Neural progenitor cell (in vitro differentiated cells): Measurements from ENCODE around the gene ABCB6. TPM values are rescaled to one million over a fixed set of nuclear protein-coding genes. Genes with fewer than 3 reads are reported as not detected.

ENCODE experiments used
- DNase-seq: peaks from one replicate; pipeline ENCODE4 v3.0.0-alpha.2; 2016; ENCODE audit warnings: low spot score
- H2AFZ ChIP-seq: fragments of 200-600 bp; sonication (generic); replicated peaks from 2 replicates; pipeline ENCODE4 v1.6.1; 2016; ENCODE audit warnings: antibody characterized with exemption
- H3F3A ChIP-seq: fragments of 200-600 bp; sonication (generic); 2 replicates; pipeline ENCODE4 v1.6.1; 2016; ENCODE audit warnings: antibody characterized with exemption, low read depth
- H3K27ac ChIP-seq: fragments of 200-600 bp; sonication (generic); 2 replicates; pipeline ENCODE4 v1.5.1; 2016; ENCODE audit warnings: mild to moderate bottlenecking
- H3K27me3 ChIP-seq: fragments of 200-600 bp; sonication (generic); 2 replicates; pipeline ENCODE4 v1.6.1; 2016; ENCODE audit warnings: mild to moderate bottlenecking, moderate library complexity
- H3K36me3 ChIP-seq: fragments of 200-600 bp; sonication (generic); 2 replicates; pipeline ENCODE4 v1.5.1; 2016
- H3K4me1 ChIP-seq: fragments of 200-600 bp; sonication (generic); 2 replicates; pipeline ENCODE4 v1.6.1; 2016; ENCODE audit warnings: mixed run types
- H3K4me2 ChIP-seq: fragments of 200-600 bp; sonication (generic); 2 replicates; pipeline ENCODE4 v1.6.1; 2016
- H3K4me3 ChIP-seq: fragments of 200-600 bp; sonication (generic); 2 replicates; pipeline ENCODE4 v1.5.1; 2016
- H3K79me2 ChIP-seq: fragments of 200-600 bp; sonication (generic); 2 replicates; pipeline ENCODE4 v1.6.1; 2016; ENCODE audit warnings: low read depth
- H3K9ac ChIP-seq: fragments of 200-600 bp; sonication (generic); 2 replicates; pipeline ENCODE4 v1.6.1; 2016
- H3K9me3 ChIP-seq: fragments of 200-600 bp; sonication (generic); 2 replicates; pipeline ENCODE4 v1.5.1; 2016; ENCODE audit warnings: low read depth
- H4K20me1 ChIP-seq: fragments of 200-600 bp; sonication (generic); 2 replicates; pipeline ENCODE4 v1.6.1; 2016; ENCODE audit warnings: low read depth
- H3K27ac Mint-ChIP-seq: 3 replicates; pipeline ENCODE4 v1.8.0; 2021; ENCODE audit warnings: mixed read lengths
- H3K27me3 Mint-ChIP-seq: 2 replicates; pipeline ENCODE4 v1.8.0; 2022; ENCODE audit warnings: low read depth, mild to moderate bottlenecking, inconsistent platforms, moderate library complexity, mixed read lengths; ENCODE audit not compliant: insufficient read depth
- H3K36me3 Mint-ChIP-seq: 3 replicates; pipeline ENCODE4 v1.8.0; 2021; ENCODE audit warnings: mixed read lengths
- H3K4me1 Mint-ChIP-seq: 3 replicates; pipeline ENCODE4 v1.8.0; 2021; ENCODE audit warnings: mixed read lengths
- H3K4me3 Mint-ChIP-seq: 3 replicates; pipeline ENCODE4 v1.8.0; 2021; ENCODE audit warnings: mild to moderate bottlenecking, moderate library complexity, mixed read lengths
- H3K9me3 Mint-ChIP-seq: 3 replicates; pipeline ENCODE4 v1.8.0; 2020; ENCODE audit warnings: mixed read lengths
- CTCF ChIP-seq: fragments of 200-600 bp; sonication (generic); IDR thresholded peaks from 2 replicates; pipeline ENCODE4 v1.5.1; 2017; ENCODE audit warnings: antibody characterized with exemption, mild to moderate bottlenecking
- EZH2 ChIP-seq: fragments of 200-600 bp; sonication (generic); IDR thresholded peaks from 2 replicates; pipeline ENCODE4 v1.6.1; 2017; ENCODE audit warnings: antibody characterized with exemption, mild to moderate bottlenecking, moderate library complexity
- EZH2phosphoT487 ChIP-seq: fragments of 200-600 bp; sonication (generic); IDR thresholded peaks from 2 replicates; pipeline ENCODE4 v1.6.1; 2017; ENCODE audit warnings: antibody characterized with exemption
- total RNA-seq: library from RNA; depleted of rRNA; stranded (reverse); fragments of >200 nt; gene quantifications from 2 replicates; pipeline ENCODE4 v1.2.3, GENCODE V29; 2015; ENCODE audit warnings: low replicate concordance

Gene ABCB6
- total RNA-seq, 1 donor from 2014 or later, result 14.3 TPM

GRCh38 chr2:219168932-219169331, 49.8 kb downstream of the ABCB6 start:
- H3K9ac ChIP-seq, result no peak overlapping the region
- no peaks in the 10 kb centered on the region for H3K36me3 Mint-ChIP-seq
- H3K4me1 Mint-ChIP-seq, result no peaks in the 10 kb centered on the region
- H3K4me3 ChIP-seq, result no peak overlapping the region
- no peaks in the 10 kb centered on the region for H3K36me3 ChIP-seq
- H2AFZ ChIP-seq, result no peak overlapping the region
- peaks cover 7% of the 10 kb centered on the region for H4K20me1 ChIP-seq
- H3K4me3 Mint-ChIP-seq, result no peak overlapping the region
- no peaks in the 10 kb centered on the region for H3K4me1 ChIP-seq
- no peaks in the 10 kb centered on the region for H3K9me3 ChIP-seq
- H3K9me3 Mint-ChIP-seq, result no peaks in the 10 kb centered on the region
- peaks cover 9% of the 10 kb centered on the region for H3F3A ChIP-seq
- H3K27ac Mint-ChIP-seq, result no peak overlapping the region
- H3K27ac ChIP-seq, result no peak overlapping the region
- TF ChIP-seq CTCF, result no peak
- no peak for TF ChIP-seq EZH2
- no peak for TF ChIP-seq EZH2phosphoT487
- no peaks in the 10 kb centered on the region for H3K27me3 ChIP-seq
- no peak for DNase-seq
- no peaks in the 10 kb centered on the region for H3K79me2 ChIP-seq
- H3K27me3 Mint-ChIP-seq, result peaks cover 6% of the 10 kb centered on the region
- H3K4me2 ChIP-seq, result no peak overlapping the region

GRCh38 chr2:219168526-219168925, 50.2 kb downstream of the ABCB6 start:
- Mint-ChIP-seq H3K27me3 (peaks cover 6% of the 10 kb centered on the region), H3K4me3 (no peak overlapping the region), H3K27ac (no peak overlapping the region), H3K4me1 (no peaks in the 10 kb centered on the region), H3K9me3 (no peaks in the 10 kb centered on the region), H3K36me3 (no peaks in the 10 kb centered on the region)
- no peak for DNase-seq
- H3F3A ChIP-seq, result peaks cover 9% of the 10 kb centered on the region
- no peaks in the 10 kb centered on the region for H3K27me3 ChIP-seq
- no peak overlapping the region for H2AFZ ChIP-seq
- peaks cover 7% of the 10 kb centered on the region for H4K20me1 ChIP-seq
- H3K9ac ChIP-seq, result no peak overlapping the region
- H3K79me2 ChIP-seq, result no peaks in the 10 kb centered on the region
- H3K9me3 ChIP-seq, result no peaks in the 10 kb centered on the region
- H3K4me3 ChIP-seq, result no peak overlapping the region
- no peak overlapping the region for H3K4me2 ChIP-seq
- no peaks in the 10 kb centered on the region for H3K36me3 ChIP-seq
- no peak overlapping the region for H3K27ac ChIP-seq
- TF ChIP-seq EZH2phosphoT487 (no peak), EZH2 (no peak), CTCF (no peak)
- H3K4me1 ChIP-seq, result no peaks in the 10 kb centered on the region

GRCh38 chr2:219167997-219168396, 50.8 kb downstream of the ABCB6 start:
- H3K9me3 Mint-ChIP-seq, result no peaks in the 10 kb centered on the region
- H3K27ac Mint-ChIP-seq, result no peak overlapping the region
- H3K27me3 ChIP-seq, result peaks cover under 1% of the 10 kb centered on the region
- peaks cover 6% of the 10 kb centered on the region for H3K27me3 Mint-ChIP-seq
- H3K4me1 ChIP-seq, result no peaks in the 10 kb centered on the region
- H3K9ac ChIP-seq, result no peak overlapping the region
- H3K4me1 Mint-ChIP-seq, result no peaks in the 10 kb centered on the region
- peaks cover 7% of the 10 kb centered on the region for H4K20me1 ChIP-seq
- DNase-seq, result no peak
- H3F3A ChIP-seq, result peaks cover 9% of the 10 kb centered on the region
- no peak overlapping the region for H3K27ac ChIP-seq
- no peak overlapping the region for H3K4me2 ChIP-seq
- H3K79me2 ChIP-seq, result no peaks in the 10 kb centered on the region
- no peak overlapping the region for H3K4me3 Mint-ChIP-seq
- H3K36me3 ChIP-seq, result no peaks in the 10 kb centered on the region
- no peaks in the 10 kb centered on the region for H3K36me3 Mint-ChIP-seq
- no peaks in the 10 kb centered on the region for H3K9me3 ChIP-seq
- TF ChIP-seq EZH2, result no peak
- TF ChIP-seq EZH2phosphoT487, result no peak
- no peak for TF ChIP-seq CTCF
- H3K4me3 ChIP-seq, result no peak overlapping the region
- H2AFZ ChIP-seq, result no peak overlapping the region
